ENCODE measurements around the gene SORCS3. TPM values are rescaled to one million over a fixed set of nuclear protein-coding genes. Genes with fewer than 3 reads are reported as not detected.

The SORCS3 gene
- total and polyA plus RNA-seq, 2 of the 4 experiments (the other 2 are of a cell fraction), result not detected

DNA sequence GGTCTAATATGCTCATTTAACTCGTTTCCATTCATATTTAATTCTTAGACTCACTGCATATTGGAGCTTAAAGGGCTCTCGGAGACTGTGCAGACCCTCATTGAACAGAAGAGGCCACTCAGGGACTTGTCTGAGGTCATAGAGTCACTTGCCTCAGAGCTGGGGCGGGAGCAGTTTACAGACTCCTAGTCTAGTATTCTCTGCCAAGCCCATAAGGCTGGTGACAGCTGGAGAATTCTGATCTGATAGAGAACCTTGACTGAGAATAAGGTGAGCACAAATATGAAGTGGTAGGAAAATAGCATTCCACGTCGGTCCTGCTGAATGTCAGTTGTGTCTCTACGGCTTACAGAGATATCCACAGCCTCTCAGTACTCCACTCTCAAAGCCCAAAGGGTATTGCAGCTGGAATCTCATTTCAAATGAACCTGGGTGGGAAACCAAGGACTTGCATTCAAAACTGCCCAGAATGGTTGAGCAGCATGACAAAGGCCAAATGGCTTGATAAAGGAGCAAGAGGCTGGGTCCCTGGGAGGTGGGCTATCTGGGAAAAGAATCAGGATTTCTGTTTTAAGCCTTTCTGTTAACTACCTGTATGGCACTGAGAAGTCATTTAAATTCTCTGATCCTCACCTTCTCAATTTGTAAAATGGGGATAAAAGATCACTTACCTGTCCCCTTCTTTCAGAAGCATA lies 283.2 kb downstream of the SORCS3 start:
- DNase-seq, result no peak
- no peak overlapping the region for H4K8ac ChIP-seq (ENCODE audit: low read depth in 2 of 2, low read length in 2 of 2)
- dilution Hi-C loops (cut with HindIII; ENCODE audit: low sequenced_read_pairs, unreplicated experiment) (no loop called here), in situ Hi-C loops (cut with MboI; ENCODE audit: low sequenced_read_pairs) (no loop called here), intact Hi-C loops (cut with micrococcal nuclease) (no loop called here)
- H3K4me3 ChIP-seq (ENCODE audit: insufficient read depth, low read depth, low read length), result no peak overlapping the region
- CTCF ChIA-PET, result no interaction called here
- no peaks in the 10 kb centered on the region for H3K79me1 ChIP-seq (ENCODE audit: low read depth in 1 of 2, low read length in 2 of 2)
- POLR2A ChIA-PET (ENCODE audit: unreplicated experiment), result no interaction called here
- H2BK20ac ChIP-seq (ENCODE audit: low read depth, low read length), result no peak overlapping the region
- H3K14ac ChIP-seq (replicated peaks; ENCODE audit: low read depth, low read length), result no peak overlapping the region
- BruUV-seq (replicated peaks), result no TSS peak
- no peak overlapping the region for H3K9ac ChIP-seq (ENCODE audit: low read depth, low read length)
- H3K27ac ChIP-seq (ENCODE audit: insufficient read depth, low read length), result no peak overlapping the region
- no peaks in the 10 kb centered on the region for H4K20me1 ChIP-seq (ENCODE audit: insufficient read depth, low read length)
- no peak overlapping the region for H2BK15ac ChIP-seq (ENCODE audit: low read depth, low read length)
- H3K36me3 ChIP-seq (ENCODE audit: control insufficient read depth, insufficient read depth, low read length), result no peaks in the 10 kb centered on the region
- no peaks in the 10 kb centered on the region for H3K4me1 ChIP-seq (ENCODE audit: control insufficient read depth, insufficient read depth, low read length)
- H2AK5ac ChIP-seq (ENCODE audit: low read depth, low read length), result no peak overlapping the region
- H3K27me3 ChIP-seq (ENCODE audit: control insufficient read depth, insufficient read depth, low read length), result no peaks in the 10 kb centered on the region
- no peak overlapping the region for H2AFZ ChIP-seq (replicated peaks; ENCODE audit: low read length, poor library complexity)
- WGBS, 2 experiments (ENCODE audit: extremely low coverage in 2 of 2, insufficient read length in 1 of 2), result 33% methylated on average over 1 of the region's 6 CpGs; no CpG with 5 or more reads in 1 of the 2 experiments
- no peak overlapping the region for H4K91ac ChIP-seq (ENCODE audit: insufficient read depth, low read depth, low read length)
- no peak overlapping the region for H2BK120ac ChIP-seq (ENCODE audit: low read depth, low read length)
- H3K23ac ChIP-seq (ENCODE audit: low read depth, low read length), result no peak overlapping the region
- H2AK9ac ChIP-seq (replicated peaks; ENCODE audit: low read depth, low read length, poor library complexity), result no peak overlapping the region
- ATAC-seq (ENCODE audit: low read depth), result no peak
- no peak overlapping the region for H4K5ac ChIP-seq (ENCODE audit: low read depth, low read length)
- H3K18ac ChIP-seq (ENCODE audit: low read depth, low read length), result no peak overlapping the region
- no peaks in the 10 kb centered on the region for H3K9me1 ChIP-seq (ENCODE audit: insufficient read depth, low read length)
- TF ChIP-seq NFE2L2 (IDR thresholded peaks at IDR 0.05; ENCODE audit: low read depth, low read length), result no peak
- H3K4ac ChIP-seq (ENCODE audit: low read depth, low read length), result no peak overlapping the region
- H3K56ac ChIP-seq (ENCODE audit: extremely low read depth, insufficient read depth, low read length), result no peak overlapping the region
- no peak overlapping the region for H3K4me2 ChIP-seq (ENCODE audit: low read depth, low read length)
- no peak overlapping the region for H2BK5ac ChIP-seq (ENCODE audit: low read depth, low read length, poor library complexity, severe bottlenecking)
- peaks cover 14% of the 10 kb centered on the region for H3K9me3 ChIP-seq (ENCODE audit: control insufficient read depth, insufficient read depth, low read length)

All from IMR-90 (cell line).